Astrocyte (in vitro differentiated cells and primary cell): ENCODE measurements around the gene THADA. TPM values are rescaled to one million over a fixed set of nuclear protein-coding genes. Genes with fewer than 3 reads are reported as not detected.

Experiments
- DNase-seq: peaks from one replicate; pipeline ENCODE4 v3.0.0-alpha.2; 2010; ENCODE audit warnings: low read depth
- FAIRE-seq: peaks from 2 replicates; lab custom pipeline; 2011; peaks lifted over from hg19 to GRCh38; lab: Jason Lieb, UNC
- H2AFZ ChIP-seq: 2 replicates; pipeline ENCODE4 v1.6.0; 2012; ENCODE audit warnings: low read depth, low read length, inconsistent platforms
- H3K27ac ChIP-seq: 2 replicates; pipeline ENCODE4 v1.5.1; 2011; ENCODE audit warnings: low read depth, low read length, inconsistent platforms
- H3K27me3 ChIP-seq: 2 replicates; pipeline ENCODE4 v1.6.0; 2011; ENCODE audit warnings: low read length, inconsistent platforms; ENCODE audit not compliant: insufficient read depth
- H3K36me3 ChIP-seq: 2 replicates; pipeline ENCODE4 v1.5.1; 2011; ENCODE audit warnings: low read length, inconsistent platforms; ENCODE audit not compliant: insufficient read depth
- H3K4me1 ChIP-seq: 2 replicates; pipeline ENCODE4 v1.5.1; 2011; ENCODE audit warnings: low read length, inconsistent platforms; ENCODE audit not compliant: insufficient read depth
- H3K4me2 ChIP-seq: 2 replicates; pipeline ENCODE4 v1.6.0; 2012; ENCODE audit warnings: low read length, inconsistent platforms
- H3K4me3 ChIP-seq: 2 replicates; pipeline ENCODE4 v1.5.1; 2011; ENCODE audit warnings: low read depth, mild to moderate bottlenecking, low read length, inconsistent platforms; ENCODE audit not compliant: insufficient read depth
- H3K79me2 ChIP-seq: 2 replicates; pipeline ENCODE4 v1.6.0; 2012; ENCODE audit warnings: mild to moderate bottlenecking, low read length, inconsistent platforms; ENCODE audit not compliant: insufficient read depth
- H3K9ac ChIP-seq: 2 replicates; pipeline ENCODE4 v1.6.0; 2012; ENCODE audit warnings: mild to moderate bottlenecking, low read length, inconsistent platforms
- H3K9me3 ChIP-seq: 2 replicates; pipeline ENCODE4 v1.5.1; 2012; ENCODE audit warnings: low read depth, mild to moderate bottlenecking, low read length, inconsistent platforms; ENCODE audit not compliant: insufficient read depth
- H4K20me1 ChIP-seq: 2 replicates; pipeline ENCODE4 v1.6.0; 2012; ENCODE audit warnings: low read length, inconsistent platforms; ENCODE audit not compliant: insufficient read depth
- H3K27ac Mint-ChIP-seq: one replicate; pipeline ENCODE4 v1.8.0; 2021; ENCODE audit warnings: mild to moderate bottlenecking, mixed read lengths; ENCODE audit not compliant: unreplicated experiment
- H3K27me3 Mint-ChIP-seq: one replicate; pipeline ENCODE4 v1.8.0; 2021; ENCODE audit warnings: low read depth, mixed read lengths; ENCODE audit not compliant: unreplicated experiment
- H3K36me3 Mint-ChIP-seq: one replicate; pipeline ENCODE4 v1.8.0; 2021; ENCODE audit warnings: low read depth, mixed read lengths; ENCODE audit not compliant: unreplicated experiment
- H3K4me1 Mint-ChIP-seq: one replicate; pipeline ENCODE4 v1.8.0; 2021; ENCODE audit warnings: low read depth, mixed read lengths; ENCODE audit not compliant: unreplicated experiment
- H3K4me3 Mint-ChIP-seq: one replicate; pipeline ENCODE4 v1.8.0; 2021; ENCODE audit warnings: mild to moderate bottlenecking, moderate library complexity, mixed read lengths; ENCODE audit not compliant: unreplicated experiment
- H3K9me3 Mint-ChIP-seq: one replicate; pipeline ENCODE4 v1.8.0; 2021; ENCODE audit warnings: mild to moderate bottlenecking, mixed read lengths; ENCODE audit not compliant: unreplicated experiment
- CTCF ChIP-seq: IDR thresholded peaks from 2 replicates; pipeline ENCODE4 v1.5.1; 2011; ENCODE audit warnings: low read depth, mild to moderate bottlenecking, inconsistent platforms, low read length, moderate library complexity; ENCODE audit not compliant: insufficient read depth
- EZH2 ChIP-seq: IDR thresholded peaks from 2 replicates; pipeline ENCODE4 v1.6.1; 2012; ENCODE audit warnings: mild to moderate bottlenecking, low read length, inconsistent platforms; ENCODE audit not compliant: insufficient read depth
- total RNA-seq: library from RNA; stranded (reverse); gene quantifications from 2 replicates; pipeline ENCODE4 v1.2.1, GENCODE V29; 2021

Gene THADA
- total RNA-seq, 1 donor from 2014 or later = 16.2 TPM

GRCh38 chr2:43266711-43267111 is 329.1 kb downstream of the THADA start:
- peaks cover 19% of the 10 kb centered on the region for H3K4me1 ChIP-seq
- no peak overlapping the region for H3K4me2 ChIP-seq
- DNase-seq (no peak), FAIRE-seq (no peak)
- Mint-ChIP-seq H3K9me3 (no peaks in the 10 kb centered on the region), H3K36me3 (peaks cover 8% of the 10 kb centered on the region), H3K4me1 (peaks cover 48% of the 10 kb centered on the region), H3K27me3 (no peaks in the 10 kb centered on the region), H3K27ac (peak overlapping the region; percentile 62), H3K4me3 (no peak overlapping the region)
- H3K27me3 ChIP-seq = no peaks in the 10 kb centered on the region
- H3K9ac ChIP-seq = no peak overlapping the region
- TF ChIP-seq EZH2 = no peak
- no peak for TF ChIP-seq CTCF
- peaks cover 9% of the 10 kb centered on the region for H4K20me1 ChIP-seq
- no peak overlapping the region for H3K27ac ChIP-seq
- no peaks in the 10 kb centered on the region for H3K36me3 ChIP-seq
- no peak overlapping the region for H2AFZ ChIP-seq
- H3K4me3 ChIP-seq = no peak overlapping the region
- H3K9me3 ChIP-seq = no peaks in the 10 kb centered on the region
- no peaks in the 10 kb centered on the region for H3K79me2 ChIP-seq

GRCh38 chr2:43265421-43265820 is 330.4 kb downstream of the THADA start:
- TF ChIP-seq CTCF (no peak), EZH2 (no peak)
- Histone ChIP-seq H3K36me3 (no peaks in the 10 kb centered on the region), H3K79me2 (no peaks in the 10 kb centered on the region), H4K20me1 (peaks cover 9% of the 10 kb centered on the region), H3K4me2 (no peak overlapping the region), H2AFZ (no peak overlapping the region), H3K4me3 (no peak overlapping the region), H3K9ac (no peak overlapping the region), H3K27me3 (no peaks in the 10 kb centered on the region), H3K4me1 (peaks cover 19% of the 10 kb centered on the region), H3K9me3 (no peaks in the 10 kb centered on the region), H3K27ac (no peak overlapping the region)
- Mint-ChIP-seq H3K27ac (no peak overlapping the region), H3K36me3 (peaks cover 8% of the 10 kb centered on the region), H3K27me3 (no peaks in the 10 kb centered on the region), H3K9me3 (no peaks in the 10 kb centered on the region), H3K4me1 (peaks cover 47% of the 10 kb centered on the region), H3K4me3 (no peak overlapping the region)
- FAIRE-seq = no peak
- DNase-seq = no peak

GRCh38 chr2:43265001-43265400 is 330.8 kb downstream of the THADA start:
- Mint-ChIP-seq H3K36me3 (peaks cover 8% of the 10 kb centered on the region), H3K9me3 (no peaks in the 10 kb centered on the region), H3K4me3 (no peak overlapping the region), H3K27ac (no peak overlapping the region), H3K4me1 (peaks cover 44% of the 10 kb centered on the region), H3K27me3 (no peaks in the 10 kb centered on the region)
- DNase-seq (peak; percentile 64), FAIRE-seq (no peak)
- Histone ChIP-seq H2AFZ (no peak overlapping the region), H3K9ac (no peak overlapping the region), H3K4me2 (no peak overlapping the region), H3K36me3 (no peaks in the 10 kb centered on the region), H3K79me2 (no peaks in the 10 kb centered on the region), H3K27ac (no peak overlapping the region), H3K4me3 (no peak overlapping the region), H4K20me1 (peaks cover 9% of the 10 kb centered on the region), H3K9me3 (no peaks in the 10 kb centered on the region), H3K4me1 (peaks cover 18% of the 10 kb centered on the region), H3K27me3 (no peaks in the 10 kb centered on the region)
- TF ChIP-seq EZH2 (no peak), CTCF (no peak)
